Measurements from ENCODE around the gene MAG. TPM values are rescaled to one million over a fixed set of nuclear protein-coding genes. Genes with fewer than 3 reads are reported as not detected.

MAG gene
- total RNA-seq, 1 donor from 2014 or later: not detected

DNA sequence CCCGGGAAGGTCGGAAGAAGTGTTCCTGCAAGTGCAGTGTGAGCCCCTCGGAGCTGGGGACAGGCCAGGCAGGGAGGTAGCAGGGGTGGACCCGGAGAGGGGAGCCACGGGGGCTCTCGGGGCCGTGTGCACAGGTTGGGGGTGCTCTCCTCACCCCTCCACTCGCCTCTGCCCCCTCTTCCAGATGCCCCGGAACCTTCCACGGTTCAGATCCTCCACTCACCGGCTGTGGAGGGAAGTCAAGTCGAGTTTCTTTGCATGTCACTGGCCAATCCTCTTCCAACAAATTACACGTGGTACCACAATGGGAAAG, 46.0 kb downstream of the MAG start:
- TF ChIP-seq EZH2 (IDR thresholded peaks at IDR 0.05) (no peak), CTCF (IDR thresholded peaks at IDR 0.05) (no peak), EZH2phosphoT487 (IDR thresholded peaks at IDR 0.05) (no peak)
- H3F3A ChIP-seq (ENCODE audit: low read depth): no peaks in the 10 kb centered on the region
- H3K4me2 ChIP-seq: no peak overlapping the region
- no peaks in the 10 kb centered on the region for H3K36me3 ChIP-seq
- H3K27me3 ChIP-seq: no peaks in the 10 kb centered on the region
- no peak overlapping the region for H3K4me3 Mint-ChIP-seq
- no peaks in the 10 kb centered on the region for H3K36me3 Mint-ChIP-seq
- peaks cover 6% of the 10 kb centered on the region for H3K27me3 Mint-ChIP-seq (ENCODE audit: insufficient read depth, low read depth)
- H3K4me1 ChIP-seq: no peaks in the 10 kb centered on the region
- H3K9ac ChIP-seq: no peak overlapping the region
- DNase-seq (ENCODE audit: low spot score): no peak
- H3K9me3 Mint-ChIP-seq: no peaks in the 10 kb centered on the region
- H3K79me2 ChIP-seq (ENCODE audit: low read depth): no peaks in the 10 kb centered on the region
- peaks cover 3% of the 10 kb centered on the region for H3K4me1 Mint-ChIP-seq
- no peak overlapping the region for H3K27ac Mint-ChIP-seq
- H3K27ac ChIP-seq: no peak overlapping the region
- no peak overlapping the region for H2AFZ ChIP-seq (replicated peaks)
- H3K9me3 ChIP-seq (ENCODE audit: low read depth): no peaks in the 10 kb centered on the region
- no peak overlapping the region for H3K4me3 ChIP-seq
- H4K20me1 ChIP-seq (ENCODE audit: low read depth): no peaks in the 10 kb centered on the region

GRCh38 chr19:35340431-35340830, 48.5 kb downstream of the MAG start:
- Mint-ChIP-seq H3K27me3 (ENCODE audit: insufficient read depth, low read depth) (peaks cover 8% of the 10 kb centered on the region), H3K36me3 (no peaks in the 10 kb centered on the region), H3K4me3 (no peak overlapping the region), H3K4me1 (peaks cover 3% of the 10 kb centered on the region), H3K27ac (no peak overlapping the region), H3K9me3 (no peaks in the 10 kb centered on the region)
- Histone ChIP-seq H3K4me3 (no peak overlapping the region), H3K9me3 (ENCODE audit: low read depth) (no peaks in the 10 kb centered on the region), H3K9ac (no peak overlapping the region), H3F3A (ENCODE audit: low read depth) (no peaks in the 10 kb centered on the region), H3K27me3 (no peaks in the 10 kb centered on the region), H3K4me1 (no peaks in the 10 kb centered on the region), H2AFZ (replicated peaks) (no peak overlapping the region), H3K27ac (no peak overlapping the region), H3K79me2 (ENCODE audit: low read depth) (no peaks in the 10 kb centered on the region), H3K4me2 (no peak overlapping the region), H4K20me1 (ENCODE audit: low read depth) (no peaks in the 10 kb centered on the region), H3K36me3 (no peaks in the 10 kb centered on the region)
- no peak for DNase-seq (ENCODE audit: low spot score)
- no peak for TF ChIP-seq EZH2 (IDR thresholded peaks at IDR 0.05)
- no peak for TF ChIP-seq CTCF (IDR thresholded peaks at IDR 0.05)
- no peak for TF ChIP-seq EZH2phosphoT487 (IDR thresholded peaks at IDR 0.05)

- no peaks in the 10 kb centered on the region for H3K36me3 ChIP-seq
- no peak overlapping the region for H3K4me2 ChIP-seq
- H3K27ac Mint-ChIP-seq: no peak overlapping the region
- no peak overlapping the region for H3K9ac ChIP-seq
- H3K9me3 ChIP-seq (ENCODE audit: low read depth): no peaks in the 10 kb centered on the region
- H2AFZ ChIP-seq (replicated peaks): no peak overlapping the region
- peaks cover 3% of the 10 kb centered on the region for H3K4me1 Mint-ChIP-seq
- no peaks in the 10 kb centered on the region for H3K27me3 ChIP-seq
- no peak overlapping the region for H3K4me3 Mint-ChIP-seq
- H3K9me3 Mint-ChIP-seq: no peaks in the 10 kb centered on the region
- H3K27me3 Mint-ChIP-seq (ENCODE audit: insufficient read depth, low read depth): peaks cover 8% of the 10 kb centered on the region
- H3K27ac ChIP-seq: no peak overlapping the region
- H4K20me1 ChIP-seq (ENCODE audit: low read depth): no peaks in the 10 kb centered on the region
- H3K4me1 ChIP-seq: no peaks in the 10 kb centered on the region
- no peaks in the 10 kb centered on the region for H3K36me3 Mint-ChIP-seq
- no peaks in the 10 kb centered on the region for H3F3A ChIP-seq (ENCODE audit: low read depth)
- TF ChIP-seq CTCF (IDR thresholded peaks at IDR 0.05) (no peak), EZH2 (IDR thresholded peaks at IDR 0.05) (no peak), EZH2phosphoT487 (IDR thresholded peaks at IDR 0.05) (no peak)
- H3K4me3 ChIP-seq: no peak overlapping the region
- no peaks in the 10 kb centered on the region for H3K79me2 ChIP-seq (ENCODE audit: low read depth)
- no peak for DNase-seq (ENCODE audit: low spot score)
These were observed 49.0 kb downstream of the MAG start for GRCh38 chr19:35341006-35341405.
